Activated naive CD4-positive, alpha-beta T cell treated with anti-CD3 and anti-CD28 coated beads, Interleukin-2, amount 10 ng/mL, durations not matched to agents 7 days and 5 days (primary cell): ENCODE measurements around the gene WDFY1.
A peak's percentile ranks its signal among the peaks of the same experiment; 100 is the strongest.

Source experiments
- CTCF ChIA-PET: fragments of 350-600 bp; sonication (Branson Sonifier 250); formaldehyde crosslinking; loops from one replicate; lab custom pipeline; 2021; ENCODE audit warnings: antibody characterized with exemption; lab: Charles Lee
- DNase-seq: peaks from one replicate; pipeline ENCODE4 v3.0.0-alpha.2; 2020
- H3K27ac Mint-ChIP-seq: one replicate; pipeline ENCODE4 v1.8.0; 2021; ENCODE audit warnings: mild to moderate bottlenecking, moderate library complexity, mixed read lengths
- H3K27me3 Mint-ChIP-seq: one replicate; pipeline ENCODE4 v1.8.0; 2021; ENCODE audit warnings: mild to moderate bottlenecking, mixed read lengths
- H3K36me3 Mint-ChIP-seq: one replicate; pipeline ENCODE4 v1.8.0; 2021; ENCODE audit warnings: mixed read lengths
- H3K4me1 Mint-ChIP-seq: one replicate; pipeline ENCODE4 v1.8.0; 2021; ENCODE audit warnings: mixed read lengths
- H3K4me3 Mint-ChIP-seq: one replicate; pipeline ENCODE4 v1.8.0; 2021; ENCODE audit warnings: mild to moderate bottlenecking, moderate library complexity, mixed read lengths
- H3K9me3 Mint-ChIP-seq: one replicate; pipeline ENCODE4 v1.8.0; 2021; ENCODE audit warnings: mixed read lengths

WDFY1 gene

DNA sequence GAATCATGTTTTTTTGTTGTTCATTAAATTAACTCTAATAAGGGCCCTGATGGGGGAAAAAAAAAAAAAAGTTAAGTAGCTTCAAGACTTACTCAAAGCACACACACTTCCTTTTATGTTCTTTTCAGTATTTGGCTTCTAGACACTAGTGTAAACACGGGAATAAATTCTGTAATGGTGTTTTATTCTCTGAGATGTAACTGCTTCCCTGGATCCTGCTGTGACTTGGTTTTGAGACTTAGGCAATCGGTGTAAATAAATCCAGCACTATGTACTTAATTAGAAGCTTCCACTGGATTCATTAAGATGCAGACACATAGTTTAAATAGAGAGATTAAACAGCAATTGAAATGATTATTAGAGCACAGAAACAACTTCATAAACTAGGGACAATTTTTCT is 81.6 kb downstream of the WDFY1 start:
- no peaks in the 10 kb centered on the region for H3K27me3 Mint-ChIP-seq
- CTCF ChIA-PET = no interaction called here
- peaks cover 33% of the 10 kb centered on the region for H3K36me3 Mint-ChIP-seq
- no peaks in the 10 kb centered on the region for H3K9me3 Mint-ChIP-seq
- peaks cover 41% of the 10 kb centered on the region for H3K4me1 Mint-ChIP-seq
- H3K27ac Mint-ChIP-seq = no peak overlapping the region
- H3K4me3 Mint-ChIP-seq = no peak overlapping the region
- DNase-seq = no peak

DNA sequence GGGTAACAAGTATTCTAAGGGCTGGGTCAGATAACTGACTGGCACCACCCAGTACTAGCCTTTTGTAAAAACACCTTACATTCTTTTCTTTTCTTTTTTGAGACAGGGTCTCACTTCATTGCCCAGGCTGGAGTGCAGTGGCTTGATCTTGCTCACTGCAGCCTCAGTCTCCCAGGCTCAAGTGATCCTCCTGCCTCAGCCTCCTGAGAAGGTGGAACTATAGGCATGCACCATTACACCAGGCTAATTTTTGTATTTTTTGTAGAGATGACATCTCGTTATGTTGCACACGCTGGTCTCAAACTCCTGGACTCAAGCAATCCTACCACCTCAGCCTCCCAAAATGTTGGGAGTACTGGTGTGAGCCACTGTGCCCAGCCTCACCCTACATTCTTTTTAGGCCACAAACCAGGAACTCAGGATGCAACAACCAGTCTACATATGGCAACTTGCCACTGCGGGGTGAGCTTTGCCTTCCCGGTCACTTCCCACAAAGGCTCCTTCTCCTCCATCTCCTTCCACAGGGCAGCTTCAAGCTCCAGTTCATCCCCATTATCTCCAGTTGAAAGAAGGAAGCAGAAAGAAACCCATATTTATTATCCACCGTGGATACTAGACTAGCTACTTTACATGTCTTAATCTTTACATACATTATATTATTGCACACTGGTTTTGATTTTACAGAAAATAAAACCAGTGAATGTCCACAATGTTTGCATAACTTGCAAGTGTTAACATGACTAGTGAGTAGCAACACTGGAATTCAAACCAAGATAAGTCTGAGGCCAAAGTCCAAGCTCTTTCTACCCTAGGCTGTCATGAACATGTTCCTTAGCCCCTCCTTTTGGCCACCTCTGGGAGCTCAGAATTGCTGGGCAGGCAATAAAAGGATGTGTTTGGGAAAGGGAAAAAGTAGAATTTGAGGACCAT is 84.1 kb downstream of the WDFY1 start:
- Mint-ChIP-seq H3K9me3 (no peaks in the 10 kb centered on the region), H3K27ac (no peak overlapping the region), H3K4me1 (peaks cover 24% of the 10 kb centered on the region), H3K27me3 (no peaks in the 10 kb centered on the region), H3K36me3 (peaks cover 25% of the 10 kb centered on the region), H3K4me3 (no peak overlapping the region)
- DNase-seq = no peak
- CTCF ChIA-PET = interaction anchor here (0.7 to 1.3 kb wide), 3 partner anchors 48 to 110 kb away, joined by 3 to 4 read pairs (median 3); no protein-coding TSS in a partner anchor

DNA sequence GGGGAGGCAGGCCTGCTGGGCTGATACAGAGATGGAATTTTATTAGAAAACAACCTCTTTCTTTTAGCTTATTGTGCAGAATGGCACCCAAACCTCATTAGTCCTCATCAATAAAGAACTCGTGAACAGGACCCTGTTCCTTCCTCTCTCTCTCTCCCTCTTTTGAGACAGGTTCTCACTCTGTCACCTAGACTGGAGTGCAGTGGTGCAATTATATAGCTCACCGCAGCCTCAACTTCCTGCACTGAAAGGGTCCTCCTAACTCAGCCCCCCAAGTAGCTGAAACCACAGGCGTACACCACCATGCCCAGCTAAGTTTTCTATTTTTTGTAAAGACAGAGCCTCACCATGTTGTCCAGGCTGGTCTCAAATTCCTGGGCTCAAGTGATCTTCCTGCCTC is 86.1 kb downstream of the WDFY1 start:
- peaks cover 26% of the 10 kb centered on the region for H3K36me3 Mint-ChIP-seq

DNA sequence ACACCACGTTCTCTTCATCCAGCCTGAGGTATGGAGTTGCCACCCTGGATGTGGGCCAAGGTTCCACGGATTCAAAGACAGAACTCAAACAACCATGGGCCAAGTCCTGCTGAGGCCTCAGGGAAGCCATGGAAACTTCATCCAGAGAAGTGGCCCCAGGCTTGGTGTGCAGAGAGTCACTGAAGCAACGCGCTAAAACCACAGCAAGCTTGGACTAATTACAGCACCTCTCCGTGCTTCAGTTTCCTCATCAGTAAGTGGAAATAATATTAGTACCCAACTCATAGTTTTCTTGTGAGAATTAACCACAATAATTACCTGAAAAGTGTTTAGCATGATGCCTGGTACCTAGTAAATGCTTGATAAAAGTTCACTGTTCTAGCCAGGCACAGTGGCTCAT is 88.6 kb downstream of the WDFY1 start:
- H3K27ac Mint-ChIP-seq = peak overlapping the region; percentile 72
- no peaks in the 10 kb centered on the region for H3K9me3 Mint-ChIP-seq
- CTCF ChIA-PET = no interaction called here
- peaks cover 13% of the 10 kb centered on the region for H3K4me1 Mint-ChIP-seq
- H3K27me3 Mint-ChIP-seq = no peaks in the 10 kb centered on the region
- H3K4me3 Mint-ChIP-seq = no peak overlapping the region
- peaks cover 34% of the 10 kb centered on the region for H3K36me3 Mint-ChIP-seq
- DNase-seq = no peak

More for the DNA sequence above, 86.1 kb downstream of the WDFY1 start:
- Mint-ChIP-seq H3K4me3 (no peak overlapping the region), H3K27me3 (no peaks in the 10 kb centered on the region), H3K4me1 (peaks cover 10% of the 10 kb centered on the region), H3K27ac (no peak overlapping the region), H3K9me3 (no peaks in the 10 kb centered on the region)
- DNase-seq = no peak
- CTCF ChIA-PET = interaction anchor here (0.8 kb wide), 1 partner anchor 12 kb away, joined by 3 read pairs; no protein-coding TSS in a partner anchor

DNA sequence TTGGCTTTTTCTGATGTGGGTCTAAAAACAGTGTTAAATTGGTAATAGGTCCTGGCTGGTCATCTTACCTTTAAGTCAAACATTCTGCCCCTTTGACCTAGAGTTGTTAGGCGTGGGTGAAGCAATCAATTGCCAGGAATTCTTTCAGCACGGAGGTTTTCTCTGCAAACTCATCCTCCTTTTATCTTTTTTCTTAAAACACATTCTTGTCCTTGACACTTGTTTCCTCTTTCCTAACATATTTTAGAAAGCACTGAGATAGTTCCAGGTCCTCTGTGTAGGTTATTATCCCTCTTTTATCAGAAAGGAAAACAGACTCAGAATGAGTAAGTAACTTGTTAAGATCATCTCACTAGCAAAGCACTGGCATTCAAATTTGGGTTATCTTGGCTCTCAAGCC is 89.1 kb downstream of the WDFY1 start:
- H3K27me3 Mint-ChIP-seq = no peaks in the 10 kb centered on the region
- CTCF ChIA-PET = no interaction called here
- peaks cover 15% of the 10 kb centered on the region for H3K4me1 Mint-ChIP-seq
- H3K36me3 Mint-ChIP-seq = peaks cover 38% of the 10 kb centered on the region
- DNase-seq = no peak
- no peak overlapping the region for H3K27ac Mint-ChIP-seq
- H3K9me3 Mint-ChIP-seq = peaks cover 5% of the 10 kb centered on the region
- no peak overlapping the region for H3K4me3 Mint-ChIP-seq

DNA sequence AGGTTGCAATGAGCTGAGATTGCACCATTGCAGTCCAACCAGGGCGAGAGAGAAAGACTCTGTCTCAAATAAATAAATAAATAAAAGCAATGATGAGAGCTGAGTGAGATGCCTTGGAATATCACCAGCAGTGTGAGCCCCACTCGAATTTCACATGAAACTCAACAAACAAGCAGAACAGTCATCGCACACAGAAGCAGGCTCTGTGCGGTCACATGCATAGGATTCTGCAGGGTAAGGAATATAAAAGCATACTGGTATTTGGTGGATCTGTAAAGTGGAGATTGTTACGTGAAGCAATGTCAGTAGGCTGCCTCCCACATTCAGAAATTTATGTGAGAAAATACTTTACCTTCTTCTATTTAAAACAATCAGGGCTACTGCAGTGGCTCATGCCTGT is 89.7 kb downstream of the WDFY1 start:
- CTCF ChIA-PET = no interaction called here
- H3K9me3 Mint-ChIP-seq = peaks cover 10% of the 10 kb centered on the region

DNA sequence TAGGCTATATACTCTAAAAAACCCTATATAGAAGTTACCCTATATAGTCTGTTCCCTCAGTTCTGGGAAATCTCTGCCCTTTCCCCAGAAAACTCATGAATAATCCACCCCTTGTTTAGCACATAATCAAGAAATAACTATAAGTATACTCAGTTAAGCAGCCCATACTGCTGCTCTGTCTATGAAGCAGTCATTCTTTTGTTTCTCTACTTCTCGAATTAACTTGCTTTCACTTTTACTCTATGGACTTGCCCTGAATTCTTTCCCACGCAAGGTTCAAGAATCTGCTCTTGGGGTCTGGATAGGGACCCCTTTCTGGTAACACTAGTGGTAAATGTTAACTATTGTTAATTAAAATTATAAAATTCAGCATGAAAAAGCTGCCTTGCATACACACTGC is 90.4 kb downstream of the WDFY1 start:
- CTCF ChIA-PET = no interaction called here
- Mint-ChIP-seq H3K4me1 (peaks cover 18% of the 10 kb centered on the region), H3K27me3 (no peaks in the 10 kb centered on the region), H3K9me3 (peaks cover 15% of the 10 kb centered on the region), H3K4me3 (no peak overlapping the region), H3K36me3 (peaks cover 46% of the 10 kb centered on the region), H3K27ac (no peak overlapping the region)
- DNase-seq = no peak

More for the DNA sequence above, 89.7 kb downstream of the WDFY1 start:
- no peak for DNase-seq
- no peak overlapping the region for H3K27ac Mint-ChIP-seq
- no peaks in the 10 kb centered on the region for H3K27me3 Mint-ChIP-seq
- H3K36me3 Mint-ChIP-seq = peaks cover 42% of the 10 kb centered on the region
- peaks cover 16% of the 10 kb centered on the region for H3K4me1 Mint-ChIP-seq
- H3K4me3 Mint-ChIP-seq = no peak overlapping the region

DNA sequence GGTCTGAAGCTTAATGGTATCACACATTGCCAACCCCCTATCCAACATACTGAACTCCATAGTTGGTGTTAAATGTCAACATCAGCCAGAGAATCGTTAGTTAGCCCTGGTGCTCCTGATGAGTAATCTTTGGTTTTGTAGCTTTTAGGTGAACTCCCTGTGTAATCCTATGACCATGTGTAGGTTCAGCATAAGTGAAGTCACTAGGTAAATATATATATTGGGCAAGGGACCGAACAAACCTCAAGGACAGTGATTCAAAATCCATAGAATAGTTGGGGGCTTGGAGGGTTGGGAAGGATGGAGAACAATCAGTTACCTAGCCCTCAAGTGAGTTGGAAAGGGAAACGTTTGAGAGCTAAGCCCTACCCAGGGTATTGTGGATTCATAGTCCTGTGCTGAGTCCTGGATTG is 91.7 kb downstream of the WDFY1 start:
- CTCF ChIA-PET = interaction anchor here (1.3 kb wide), 1 partner anchor 14 kb away, joined by 3 read pairs; no protein-coding TSS in a partner anchor
- Mint-ChIP-seq H3K36me3 (peaks cover 56% of the 10 kb centered on the region), H3K9me3 (peaks cover 25% of the 10 kb centered on the region), H3K27me3 (no peaks in the 10 kb centered on the region), H3K4me3 (no peak overlapping the region), H3K27ac (no peak overlapping the region), H3K4me1 (peaks cover 19% of the 10 kb centered on the region)
- DNase-seq = no peak

DNA sequence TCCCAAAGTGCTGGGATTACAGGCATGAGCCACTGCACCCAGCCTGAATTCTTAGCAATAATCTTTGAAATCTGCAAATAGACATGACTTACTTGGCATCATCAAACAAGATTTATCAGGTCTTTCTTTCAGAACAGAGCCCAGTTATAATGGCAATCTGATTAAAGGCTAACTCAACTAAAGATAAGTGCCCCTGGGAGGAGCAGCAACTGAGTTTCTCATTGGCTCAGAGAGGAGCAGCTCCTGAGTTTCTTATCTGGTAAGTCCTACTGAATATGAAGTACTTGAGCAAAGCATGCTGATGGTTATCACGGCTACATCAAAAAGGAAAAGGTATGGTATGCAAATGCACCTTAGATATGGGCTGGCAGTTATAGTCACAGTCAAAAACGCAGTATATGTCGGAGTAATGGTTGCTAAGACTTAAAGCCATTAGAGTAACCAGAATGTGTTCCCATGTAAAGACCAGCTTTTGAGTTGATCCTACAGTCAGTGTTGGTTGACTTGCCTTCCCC is 92.8 kb downstream of the WDFY1 start:
- Mint-ChIP-seq H3K36me3 (peaks cover 67% of the 10 kb centered on the region), H3K4me1 (peaks cover 28% of the 10 kb centered on the region)

DNA sequence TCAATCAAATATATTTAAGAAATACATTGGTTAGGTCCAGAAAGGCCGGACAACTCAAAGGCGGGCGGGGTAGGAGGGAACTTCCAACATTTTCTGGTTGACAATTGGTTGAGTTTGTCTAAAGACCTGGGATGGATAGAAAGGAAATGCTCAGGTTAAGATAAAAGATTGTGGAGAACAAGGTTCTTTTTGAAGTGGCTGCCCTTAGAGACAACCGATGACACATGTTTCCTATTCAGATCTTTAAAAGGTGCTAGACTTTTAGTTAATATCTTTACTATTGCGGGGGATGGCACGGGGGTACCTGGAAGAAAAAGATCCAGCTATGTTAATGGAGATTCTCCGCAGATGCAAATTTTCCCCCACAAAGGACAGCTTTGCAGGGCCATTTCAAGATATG is 97.7 kb downstream of the WDFY1 start:
- Mint-ChIP-seq H3K27me3 (no peaks in the 10 kb centered on the region), H3K4me3 (no peak overlapping the region), H3K27ac (no peak overlapping the region), H3K36me3 (peaks cover 60% of the 10 kb centered on the region), H3K4me1 (peaks cover 32% of the 10 kb centered on the region), H3K9me3 (peaks cover 25% of the 10 kb centered on the region)
- CTCF ChIA-PET = interaction anchor here (0.8 to 1.0 kb wide), 2 partner anchors 12 to 116 kb away, joined by 3 to 4 read pairs; no protein-coding TSS in a partner anchor
- DNase-seq = no peak

More for the DNA sequence above, 92.8 kb downstream of the WDFY1 start:
- Mint-ChIP-seq H3K9me3 (peaks cover 25% of the 10 kb centered on the region), H3K27ac (no peak overlapping the region), H3K27me3 (no peaks in the 10 kb centered on the region), H3K4me3 (no peak overlapping the region)
- DNase-seq = no peak
- CTCF ChIA-PET = no interaction called here

DNA sequence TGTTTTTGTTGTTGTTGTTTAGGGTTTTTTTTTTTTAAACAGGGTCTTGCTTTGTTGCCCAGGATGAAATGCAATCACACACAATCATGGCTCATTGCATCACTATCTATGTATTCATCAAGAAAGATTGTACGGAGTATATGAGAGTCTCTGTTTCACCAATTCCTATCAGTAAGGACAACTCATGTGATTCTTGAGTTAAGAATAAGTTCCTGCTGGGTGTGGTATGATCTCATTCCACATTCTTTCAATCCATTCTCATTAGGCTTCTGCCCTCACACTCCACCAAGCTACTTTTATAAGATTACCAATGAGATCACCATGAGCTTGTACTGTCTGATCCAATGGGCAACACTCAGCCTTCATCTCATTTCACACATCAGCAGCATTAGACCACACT is 98.6 kb downstream of the WDFY1 start:
- H3K4me1 Mint-ChIP-seq = peaks cover 28% of the 10 kb centered on the region
- H3K9me3 Mint-ChIP-seq = peaks cover 24% of the 10 kb centered on the region
- H3K36me3 Mint-ChIP-seq = peaks cover 53% of the 10 kb centered on the region
- DNase-seq = no peak
- H3K27ac Mint-ChIP-seq = no peak overlapping the region
- H3K4me3 Mint-ChIP-seq = no peak overlapping the region
- CTCF ChIA-PET = no interaction called here
- no peaks in the 10 kb centered on the region for H3K27me3 Mint-ChIP-seq

DNA sequence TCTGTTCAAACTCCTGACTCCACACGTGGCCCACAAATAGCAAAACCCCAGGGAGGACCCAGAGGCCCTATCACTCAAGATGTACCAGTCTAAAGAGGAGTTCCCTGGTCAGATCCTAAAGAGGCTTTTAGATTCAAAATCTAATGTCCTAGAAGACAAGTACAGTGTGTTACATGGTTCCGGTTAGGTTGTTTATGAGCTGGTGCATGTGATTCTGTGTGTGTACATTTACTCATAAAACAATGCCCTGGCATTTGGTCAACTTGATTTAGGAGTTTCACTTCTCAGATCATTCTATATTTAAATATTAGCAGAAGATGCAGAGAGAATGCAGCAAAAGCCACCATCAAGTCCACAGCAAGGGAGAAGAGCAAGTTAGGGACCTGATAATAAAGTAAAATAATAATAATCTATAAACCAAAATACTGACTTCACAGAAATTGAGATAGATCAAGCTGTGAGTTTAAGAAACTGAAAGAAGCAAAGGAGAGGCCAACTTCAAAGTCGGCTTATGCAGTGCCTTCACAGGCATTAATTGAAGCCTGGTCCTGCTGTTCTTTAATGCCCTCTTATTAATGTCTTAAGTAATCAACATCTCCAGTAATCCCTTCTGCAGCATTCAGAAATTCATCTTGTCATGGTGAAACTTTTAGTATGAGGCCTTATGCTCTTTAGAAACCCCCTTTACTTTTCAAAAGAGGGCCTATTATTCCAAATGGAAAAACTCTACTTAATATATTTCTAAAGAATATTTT is 103.5 kb downstream of the WDFY1 start:
- CTCF ChIA-PET = no interaction called here
- no peak overlapping the region for H3K4me3 Mint-ChIP-seq
- H3K9me3 Mint-ChIP-seq = no peaks in the 10 kb centered on the region
- peaks cover 3% of the 10 kb centered on the region for H3K27me3 Mint-ChIP-seq
- H3K36me3 Mint-ChIP-seq = peaks cover 11% of the 10 kb centered on the region
- DNase-seq = no peak
- H3K4me1 Mint-ChIP-seq = peaks cover 9% of the 10 kb centered on the region
- H3K27ac Mint-ChIP-seq = no peak overlapping the region

DNA sequence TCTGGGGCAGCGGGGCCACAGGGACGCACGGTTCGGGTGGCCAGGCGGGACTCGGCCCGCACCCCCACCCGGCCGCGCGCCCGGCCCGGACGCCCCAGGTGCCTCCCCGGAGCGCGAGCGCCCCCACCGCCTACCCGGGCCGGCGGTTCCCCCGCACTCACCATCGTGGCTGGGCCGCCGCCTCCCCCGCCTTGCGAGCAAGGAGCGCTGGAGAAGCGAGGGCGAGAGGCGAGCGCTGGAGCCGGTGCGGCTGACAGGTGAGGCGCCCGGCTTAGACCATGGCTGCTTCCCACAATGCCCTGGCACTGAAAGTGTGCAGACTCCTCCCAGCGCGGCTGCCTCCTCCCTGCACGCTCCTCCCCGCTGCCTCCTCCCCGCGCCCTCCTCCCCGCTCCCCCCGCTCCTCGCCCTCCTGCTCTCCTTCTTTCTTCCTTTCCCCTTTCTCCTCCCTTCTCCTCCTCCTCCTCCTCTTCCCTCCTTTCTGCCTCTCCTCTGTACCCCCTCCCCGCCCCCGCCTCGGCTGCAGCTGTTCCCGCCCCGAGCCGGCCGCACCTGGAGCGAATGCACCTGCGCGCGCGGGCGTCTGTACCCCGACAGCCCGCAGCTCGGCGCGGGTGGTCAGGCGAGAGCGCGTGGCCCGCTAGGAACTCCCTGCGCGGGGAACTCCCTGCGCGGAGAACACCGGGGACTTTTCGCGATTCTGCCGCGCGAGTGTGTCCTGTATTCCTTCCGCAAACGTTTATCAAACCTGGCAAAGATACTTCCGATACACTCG is 107.7 kb downstream of the WDFY1 start, which contains the start of gene AP1S3:
Gene AP1S3 (minus strand): TSS at position 296 of the 775 bp plus-strand sequence. CDS start 132 bp downstream, at position 164.
- peaks cover 6% of the 10 kb centered on the region for H3K36me3 Mint-ChIP-seq
- H3K27ac Mint-ChIP-seq = peak within 1 kb of the TSS; percentile 55
- no peaks in the 10 kb centered on the region for H3K9me3 Mint-ChIP-seq
- CTCF ChIA-PET = no interaction called here
- peak within 1 kb of the TSS; percentile 98 for H3K4me3 Mint-ChIP-seq
- H3K4me1 Mint-ChIP-seq = peaks cover 21% of the 10 kb centered on the region
- DNase-seq = peak; percentile 86
- peaks cover 5% of the 10 kb centered on the region for H3K27me3 Mint-ChIP-seq
